Loucy (cell line): Measurements from ENCODE around the gene CTSL.

ENCODE experiments used
- H2AFZ ChIP-seq: fragments of 200-600 bp; sonication (generic); 2 replicates; pipeline ENCODE4 v1.6.0; 2016; ENCODE audit warnings: antibody characterized with exemption, mild to moderate bottlenecking, low read length, moderate library complexity
- H3F3A ChIP-seq: fragments of 200-600 bp; 2 replicates; pipeline ENCODE4 v1.6.0; 2016; ENCODE audit warnings: antibody characterized with exemption, low read depth, mild to moderate bottlenecking
- H3K27me3 ChIP-seq: fragments of 200-600 bp; sonication (generic); 2 replicates; pipeline ENCODE4 v1.6.1; 2014; ENCODE audit warnings: low read length, mild to moderate bottlenecking; ENCODE audit not compliant: insufficient read depth, poor library complexity, severe bottlenecking
- H3K36me3 ChIP-seq: fragments of 200-600 bp; sonication (generic); 2 replicates; pipeline ENCODE4 v1.6.1; 2016; ENCODE audit warnings: low read length; ENCODE audit not compliant: insufficient read depth
- H3K4me1 ChIP-seq: fragments of 200-600 bp; sonication (generic); 2 replicates; pipeline ENCODE4 v1.5.1; 2014; ENCODE audit warnings: low read length, mild to moderate bottlenecking; ENCODE audit not compliant: insufficient read depth, poor library complexity, severe bottlenecking
- H3K4me2 ChIP-seq: fragments of 200-600 bp; sonication (generic); 2 replicates; pipeline ENCODE4 v1.6.0; 2014; ENCODE audit warnings: antibody characterized with exemption, low read length, low read depth, mild to moderate bottlenecking; ENCODE audit not compliant: poor library complexity, severe bottlenecking
- H3K4me3 ChIP-seq: fragments of 200-600 bp; sonication (generic); 2 replicates; pipeline ENCODE4 v1.5.1; 2014; ENCODE audit warnings: low read length, mild to moderate bottlenecking, mixed read lengths; ENCODE audit not compliant: poor library complexity, severe bottlenecking
- H3K79me2 ChIP-seq: fragments of 200-600 bp; sonication (generic); 2 replicates; pipeline ENCODE4 v1.6.1; 2014; ENCODE audit warnings: low read length; ENCODE audit not compliant: insufficient read depth
- H3K9ac ChIP-seq: fragments of 200-600 bp; sonication (generic); 2 replicates; pipeline ENCODE4 v1.6.0; 2014; ENCODE audit warnings: mild to moderate bottlenecking, low read depth, low read length, moderate library complexity; ENCODE audit not compliant: poor library complexity, severe bottlenecking
- H3K9me2 ChIP-seq: fragments of 200-600 bp; sonication (generic); replicated peaks from 2 replicates; pipeline ENCODE4 v1.6.1; 2016; ENCODE audit warnings: low read depth, low read length, mixed read lengths
- H3K9me3 ChIP-seq: fragments of 200-600 bp; sonication (generic); 2 replicates; pipeline ENCODE4 v1.6.1; 2014; ENCODE audit warnings: mild to moderate bottlenecking, antibody characterized with exemption, low read length, low read depth; ENCODE audit not compliant: insufficient read depth
- H4K20me1 ChIP-seq: fragments of 200-600 bp; sonication (generic); 2 replicates; pipeline ENCODE4 v1.6.0; 2014; ENCODE audit warnings: antibody characterized with exemption, low read length, mild to moderate bottlenecking; ENCODE audit not compliant: insufficient read depth, poor library complexity, severe bottlenecking
- EZH2phosphoT487 ChIP-seq: fragments of 200-600 bp; IDR thresholded peaks from 2 replicates; pipeline ENCODE4 v1.6.1; 2018; ENCODE audit warnings: antibody characterized with exemption, mild to moderate bottlenecking, moderate library complexity, borderline replicate concordance
- TF ChIP-seq, protein P1 (sequence below): fragments of 200-600 bp; sonication (generic); conservative IDR thresholded peaks from 2 replicates; pipeline ENCODE4 v1.5.1; 2014; ENCODE audit warnings: mild to moderate bottlenecking, antibody characterized with exemption, low read length

The CTSL gene

DNA sequence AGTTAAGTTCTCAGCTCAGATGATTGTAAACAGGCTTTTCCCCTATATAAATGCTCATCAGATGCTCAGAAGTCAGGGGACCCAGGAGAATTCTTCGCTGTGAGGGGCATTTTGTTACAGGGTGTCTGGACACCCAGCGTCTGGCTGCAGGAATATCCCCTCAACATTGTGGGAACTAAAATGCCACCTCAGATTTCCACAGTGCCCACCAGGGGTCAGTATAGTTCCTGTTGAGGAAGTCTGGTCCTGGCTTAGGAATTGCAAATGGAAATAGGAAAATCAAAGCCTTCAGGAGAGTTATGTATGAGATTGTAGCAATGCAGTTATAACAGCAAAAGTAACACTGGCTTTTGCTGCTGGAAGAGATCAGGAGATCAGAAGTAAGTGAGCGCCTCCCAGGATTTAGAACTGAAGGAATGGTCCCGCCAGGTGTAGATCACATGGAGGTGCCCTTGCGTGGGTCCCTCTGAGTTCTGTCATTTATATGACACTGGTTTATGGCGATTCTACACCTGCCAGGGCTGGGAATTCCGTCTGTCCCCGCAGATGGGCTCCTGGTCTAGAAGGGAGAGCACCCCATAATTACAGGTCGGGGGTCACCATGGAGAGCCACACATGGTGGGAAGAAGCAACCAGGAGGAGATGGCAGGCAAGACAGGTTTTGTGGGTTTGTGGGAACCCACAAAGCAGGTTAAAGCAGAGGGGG, 47.1 kb upstream of the CTSL start:
- no peaks in the 10 kb centered on the region for H3K9me2 ChIP-seq
- H3F3A ChIP-seq = no peaks in the 10 kb centered on the region
- H3K79me2 ChIP-seq = no peaks in the 10 kb centered on the region
- no peak overlapping the region for H3K4me2 ChIP-seq
- no peak overlapping the region for H2AFZ ChIP-seq
- no peak for TF ChIP-seq EZH2phosphoT487
- TF ChIP-seq, protein P1, sequence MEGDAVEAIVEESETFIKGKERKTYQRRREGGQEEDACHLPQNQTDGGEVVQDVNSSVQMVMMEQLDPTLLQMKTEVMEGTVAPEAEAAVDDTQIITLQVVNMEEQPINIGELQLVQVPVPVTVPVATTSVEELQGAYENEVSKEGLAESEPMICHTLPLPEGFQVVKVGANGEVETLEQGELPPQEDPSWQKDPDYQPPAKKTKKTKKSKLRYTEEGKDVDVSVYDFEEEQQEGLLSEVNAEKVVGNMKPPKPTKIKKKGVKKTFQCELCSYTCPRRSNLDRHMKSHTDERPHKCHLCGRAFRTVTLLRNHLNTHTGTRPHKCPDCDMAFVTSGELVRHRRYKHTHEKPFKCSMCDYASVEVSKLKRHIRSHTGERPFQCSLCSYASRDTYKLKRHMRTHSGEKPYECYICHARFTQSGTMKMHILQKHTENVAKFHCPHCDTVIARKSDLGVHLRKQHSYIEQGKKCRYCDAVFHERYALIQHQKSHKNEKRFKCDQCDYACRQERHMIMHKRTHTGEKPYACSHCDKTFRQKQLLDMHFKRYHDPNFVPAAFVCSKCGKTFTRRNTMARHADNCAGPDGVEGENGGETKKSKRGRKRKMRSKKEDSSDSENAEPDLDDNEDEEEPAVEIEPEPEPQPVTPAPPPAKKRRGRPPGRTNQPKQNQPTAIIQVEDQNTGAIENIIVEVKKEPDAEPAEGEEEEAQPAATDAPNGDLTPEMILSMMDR = peak; percentile 80
- H3K9me3 ChIP-seq = no peaks in the 10 kb centered on the region
- no peaks in the 10 kb centered on the region for H3K27me3 ChIP-seq
- no peak overlapping the region for H3K9ac ChIP-seq
- H3K4me3 ChIP-seq = no peak overlapping the region
- no peaks in the 10 kb centered on the region for H3K4me1 ChIP-seq
- peaks cover 9% of the 10 kb centered on the region; the same call in 1 of the 2 replicates for H3K36me3 ChIP-seq
- no peaks in the 10 kb centered on the region for H4K20me1 ChIP-seq

GRCh38 chr9:87681271-87682061, 44.5 kb upstream of the CTSL start:
- no peaks in the 10 kb centered on the region for H3K9me3 ChIP-seq
- H3F3A ChIP-seq = no peaks in the 10 kb centered on the region
- no peaks in the 10 kb centered on the region for H3K9me2 ChIP-seq
- no peak overlapping the region for H2AFZ ChIP-seq
- H3K36me3 ChIP-seq = peaks cover 9% of the 10 kb centered on the region; the same call in 1 of the 2 replicates
- TF ChIP-seq EZH2phosphoT487 = no peak
- H3K4me3 ChIP-seq = no peak overlapping the region
- no peak overlapping the region for H3K4me2 ChIP-seq
- no peak overlapping the region for H3K9ac ChIP-seq
- H3K27me3 ChIP-seq = no peaks in the 10 kb centered on the region
- H4K20me1 ChIP-seq = no peaks in the 10 kb centered on the region
- H3K4me1 ChIP-seq = no peaks in the 10 kb centered on the region
- no peaks in the 10 kb centered on the region for H3K79me2 ChIP-seq

- Histone ChIP-seq H3F3A (no peaks in the 10 kb centered on the region), H3K4me2 (no peak overlapping the region), H3K36me3 (peaks cover 9% of the 10 kb centered on the region; the same call in 1 of the 2 replicates), H3K27me3 (no peaks in the 10 kb centered on the region), H3K79me2 (no peaks in the 10 kb centered on the region), H3K9me3 (no peaks in the 10 kb centered on the region), H2AFZ (no peak overlapping the region), H3K9me2 (no peaks in the 10 kb centered on the region), H3K4me3 (no peak overlapping the region), H3K9ac (no peak overlapping the region), H4K20me1 (no peaks in the 10 kb centered on the region), H3K4me1 (no peaks in the 10 kb centered on the region)
- no peak for TF ChIP-seq EZH2phosphoT487
- TF ChIP-seq, protein P1 = no peak
Measured at GRCh38 chr9:87682085-87682484, 43.8 kb upstream of the CTSL start.
